ENCODE results near the gene TMPRSS6.
A peak's percentile ranks its signal among the peaks of the same experiment; 100 is the strongest.
"Not testable (repeated sequence)": the region's sequence is repeated elsewhere in the genome, so short reads cannot be mapped to it uniquely, and the experiment has no call there.

The TMPRSS6 gene

DNA sequence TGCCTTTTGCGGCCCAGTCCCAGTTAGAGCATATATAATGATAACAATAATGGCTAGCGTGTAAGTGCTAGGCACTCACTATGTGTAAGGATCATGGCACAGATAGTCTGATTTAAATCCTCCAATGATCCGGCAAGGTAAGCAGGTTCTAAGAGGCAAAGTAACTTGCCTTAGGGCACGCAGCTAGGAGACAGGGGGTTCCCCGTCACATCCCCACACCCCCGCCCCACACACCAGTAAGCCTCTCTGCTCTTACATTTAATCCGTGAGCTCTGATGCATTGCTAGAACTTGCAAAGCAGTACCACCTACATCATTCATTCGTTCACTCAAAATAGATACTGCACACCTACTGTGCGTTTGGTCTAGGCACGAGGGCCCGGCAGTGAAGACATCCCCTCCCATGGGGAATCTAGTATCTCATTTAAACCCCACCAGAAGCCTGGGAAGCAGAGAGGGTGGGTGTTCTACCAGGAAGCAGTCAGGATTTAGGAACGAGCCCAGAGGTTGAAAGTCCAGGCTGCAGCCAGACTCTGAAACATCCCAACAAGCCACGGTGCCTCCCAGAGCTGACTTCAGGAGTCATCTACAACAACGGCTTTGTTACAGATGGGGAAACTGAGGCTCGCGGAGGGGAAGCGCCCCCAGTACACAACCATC is 20.6 kb downstream of the TMPRSS6 start:
- no peak for DNase-seq (ENCODE audit: low read depth)

DNA sequence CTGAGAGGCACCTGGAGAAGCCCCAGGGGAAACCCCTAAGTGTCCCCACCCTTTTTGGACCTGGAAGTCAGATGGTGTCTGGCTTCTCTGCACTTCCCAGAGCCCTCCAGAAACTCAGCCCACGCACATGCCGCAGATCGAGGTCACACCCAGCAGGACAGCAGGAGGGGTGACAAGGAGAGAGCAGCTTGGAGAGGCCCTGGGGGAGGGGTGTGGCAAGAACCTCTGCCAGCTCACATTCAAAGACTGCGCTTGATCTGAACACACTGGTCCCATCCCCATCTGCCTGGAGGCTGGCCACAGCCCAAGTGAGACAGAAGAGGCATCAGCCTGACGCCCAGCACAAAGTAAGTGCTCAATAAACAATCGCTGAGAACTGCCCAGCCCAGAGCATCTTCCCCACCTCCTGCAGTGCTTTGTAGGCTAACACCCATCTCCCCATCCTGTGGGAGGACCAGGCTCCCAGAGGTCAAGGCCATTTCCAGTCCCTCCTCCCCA is 21.4 kb downstream of the TMPRSS6 start:
- no peak for DNase-seq (ENCODE audit: low read depth)

DNA sequence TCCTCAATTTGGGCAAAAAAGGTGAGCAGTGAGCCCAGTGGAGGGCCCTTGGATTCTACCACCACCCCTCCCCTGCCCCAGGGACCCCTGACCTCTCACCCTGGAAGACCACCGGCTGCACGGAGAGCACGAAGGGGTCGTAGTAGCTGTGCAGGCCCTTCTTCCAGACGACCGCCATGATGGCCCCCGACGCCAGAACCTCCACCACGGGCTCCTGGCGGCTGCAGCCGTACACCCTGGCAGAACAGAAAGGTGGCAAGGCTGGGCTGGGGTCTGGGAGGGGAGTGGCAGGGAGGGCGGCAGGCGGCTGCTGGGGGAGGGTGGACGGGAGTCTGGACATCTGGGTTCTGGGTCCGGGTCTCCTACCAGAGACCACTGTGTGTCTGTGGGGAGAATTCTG is 23.3 kb downstream of the TMPRSS6 start:
- no peak for DNase-seq (ENCODE audit: low read depth)

DNA sequence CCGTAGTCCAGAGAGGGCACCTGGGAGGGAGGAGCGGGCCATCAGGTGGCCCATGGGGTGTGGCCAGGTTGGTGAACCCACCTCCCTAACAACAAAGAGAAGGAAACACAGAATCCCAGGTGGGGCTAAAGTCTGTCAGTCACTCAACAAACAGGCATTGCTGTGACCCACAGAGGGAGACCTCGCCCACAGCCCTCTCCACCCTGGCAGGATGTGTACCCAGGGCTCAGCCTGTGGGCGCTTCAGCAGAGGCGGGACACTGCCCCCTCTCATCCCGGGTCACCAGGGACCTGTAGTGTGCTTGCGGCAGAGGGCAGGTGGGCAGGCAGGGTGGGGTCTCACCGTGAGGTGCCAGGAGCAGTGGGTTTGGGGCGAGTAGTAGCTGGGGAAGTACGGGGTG is 25.1 kb downstream of the TMPRSS6 start:
- no peak for DNase-seq (ENCODE audit: low read depth)

DNA sequence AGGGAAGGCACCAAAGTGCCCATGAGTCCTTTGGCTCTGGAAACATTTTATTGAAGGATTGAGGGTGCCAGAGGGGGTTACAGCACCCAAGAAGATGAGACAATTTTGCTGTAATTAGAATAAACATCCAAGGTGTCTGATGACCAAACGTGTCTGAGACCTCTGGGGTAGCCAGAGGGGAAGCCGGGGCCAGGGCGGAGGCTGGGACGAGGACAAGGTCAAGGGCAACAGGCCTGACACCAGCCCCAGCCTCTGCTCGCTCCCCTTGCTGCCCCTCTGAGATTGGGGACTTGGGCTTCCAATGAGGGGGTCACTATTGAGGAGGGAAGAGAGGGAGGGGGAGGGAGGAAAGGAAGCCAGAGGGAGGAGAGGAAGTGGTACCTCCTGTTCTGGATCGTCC is 25.6 kb downstream of the TMPRSS6 start:
- DNase-seq (ENCODE audit: low read depth), result no peak

DNA sequence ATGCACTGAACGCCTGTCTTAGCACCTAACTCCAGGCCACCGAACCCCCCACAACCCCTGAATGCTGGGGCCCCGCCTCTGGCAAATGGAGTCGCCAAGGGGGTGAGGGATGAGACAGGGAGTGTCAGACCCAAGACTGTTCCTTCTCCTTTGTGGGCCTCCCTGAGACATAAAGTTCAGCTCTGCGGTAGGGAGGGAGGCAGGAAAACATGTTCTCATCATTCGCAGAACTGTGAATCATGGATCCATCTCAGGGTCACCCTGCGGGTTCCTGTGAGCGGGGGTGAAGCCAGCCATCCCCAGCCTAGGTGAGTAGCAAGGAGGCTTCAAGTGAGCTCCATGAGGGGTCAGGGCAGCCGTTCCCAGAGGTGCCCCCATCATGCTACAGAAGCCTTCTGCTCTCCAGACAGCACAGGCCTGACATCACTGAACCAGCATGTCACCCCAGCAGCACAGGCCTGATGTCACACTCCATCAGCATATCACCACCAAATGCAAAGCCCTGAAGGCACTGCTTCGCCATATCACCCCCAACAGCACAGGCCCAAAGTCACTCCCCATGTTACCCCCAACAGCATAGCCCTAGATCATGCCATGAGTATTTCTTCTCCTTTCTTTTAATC is 27.2 kb downstream of the TMPRSS6 start:
- DNase-seq (ENCODE audit: low read depth), result no peak

DNA sequence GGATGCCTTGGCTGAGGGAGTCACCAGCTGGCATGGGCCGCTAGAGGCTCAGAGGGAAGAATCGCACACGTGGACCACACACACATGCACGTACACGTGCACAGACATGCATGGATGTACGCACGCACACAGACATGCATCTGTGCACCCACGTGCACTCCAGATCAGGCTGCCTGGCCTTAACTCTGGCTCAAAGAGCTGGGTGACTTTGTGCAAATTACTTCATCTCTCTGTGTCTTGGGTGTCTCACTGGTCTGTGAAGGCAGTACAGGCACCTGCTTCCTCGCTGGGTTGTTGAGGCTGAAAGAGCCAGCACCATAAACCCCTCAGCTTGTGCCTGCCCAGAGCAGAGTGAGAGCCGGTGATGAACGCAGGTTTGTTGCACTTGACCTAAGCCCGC is 28.7 kb downstream of the TMPRSS6 start:
- DNase-seq (ENCODE audit: low read depth), result no peak

DNA sequence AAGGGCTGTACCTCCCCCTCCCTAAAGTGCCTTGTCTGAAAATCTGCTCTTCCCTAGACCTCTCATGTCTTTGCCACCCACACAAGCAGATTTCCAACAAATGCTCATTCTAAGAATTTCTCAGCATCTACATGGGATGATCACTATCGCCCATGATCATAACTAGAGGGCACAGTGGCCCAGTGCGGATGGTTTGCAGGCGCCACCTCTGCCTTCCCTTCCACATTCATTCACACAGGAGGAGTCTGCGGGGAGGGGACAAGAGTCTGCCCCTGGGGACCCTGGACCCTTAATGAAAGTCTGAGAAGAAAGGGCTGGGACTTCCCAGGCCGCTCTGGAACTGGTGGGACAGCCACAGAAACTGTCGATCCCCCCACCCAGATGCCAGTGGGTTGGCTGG is 29.1 kb downstream of the TMPRSS6 start:
- no peak for DNase-seq (ENCODE audit: low read depth)

DNA sequence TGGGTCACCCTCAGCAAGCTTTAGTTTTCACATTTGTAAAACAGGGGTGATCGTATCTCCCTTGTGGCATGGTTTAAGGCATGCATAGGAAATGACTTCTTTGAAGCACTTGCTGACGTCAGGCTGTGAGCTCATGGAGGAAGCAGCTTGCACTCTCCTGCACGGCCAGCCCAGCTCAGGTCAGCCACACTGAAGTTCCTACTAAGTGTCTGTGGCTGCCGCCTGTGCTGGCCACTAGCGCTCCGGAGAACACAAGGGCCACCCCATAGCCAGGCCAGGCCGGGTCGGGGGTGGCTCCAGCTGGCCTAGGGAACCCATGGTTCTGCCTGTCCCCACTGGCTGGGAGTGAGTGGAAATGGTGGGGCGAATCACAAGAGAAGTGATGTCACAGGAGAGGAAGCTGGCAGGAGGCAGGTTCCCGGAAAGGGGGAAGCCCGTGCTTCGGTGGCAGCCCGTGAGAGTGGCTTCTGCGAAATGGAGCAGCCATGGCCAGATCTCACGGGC is 29.8 kb downstream of the TMPRSS6 start:
- DNase-seq (ENCODE audit: low read depth), result peak; percentile 81

DNA sequence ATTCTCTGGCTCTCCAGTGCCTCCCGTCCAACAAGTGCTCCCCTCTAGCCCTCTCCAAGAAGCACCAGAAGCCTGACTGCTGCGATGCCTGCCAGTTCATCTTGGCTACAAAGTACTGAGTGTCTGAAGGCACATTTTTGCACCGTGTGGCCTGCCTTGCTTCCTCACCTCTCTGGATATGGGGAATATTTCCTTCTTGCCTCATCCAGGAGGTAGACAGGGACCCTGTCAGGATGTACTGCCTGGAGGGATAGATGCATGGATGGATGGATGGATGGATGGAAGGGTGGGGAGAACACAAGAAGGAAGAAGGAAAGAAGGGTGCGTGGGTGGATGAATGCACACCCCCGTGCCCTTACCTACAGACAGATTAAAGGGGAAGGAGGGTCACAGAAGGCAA is 30.4 kb downstream of the TMPRSS6 start:
- DNase-seq (ENCODE audit: low read depth), result no peak

DNA sequence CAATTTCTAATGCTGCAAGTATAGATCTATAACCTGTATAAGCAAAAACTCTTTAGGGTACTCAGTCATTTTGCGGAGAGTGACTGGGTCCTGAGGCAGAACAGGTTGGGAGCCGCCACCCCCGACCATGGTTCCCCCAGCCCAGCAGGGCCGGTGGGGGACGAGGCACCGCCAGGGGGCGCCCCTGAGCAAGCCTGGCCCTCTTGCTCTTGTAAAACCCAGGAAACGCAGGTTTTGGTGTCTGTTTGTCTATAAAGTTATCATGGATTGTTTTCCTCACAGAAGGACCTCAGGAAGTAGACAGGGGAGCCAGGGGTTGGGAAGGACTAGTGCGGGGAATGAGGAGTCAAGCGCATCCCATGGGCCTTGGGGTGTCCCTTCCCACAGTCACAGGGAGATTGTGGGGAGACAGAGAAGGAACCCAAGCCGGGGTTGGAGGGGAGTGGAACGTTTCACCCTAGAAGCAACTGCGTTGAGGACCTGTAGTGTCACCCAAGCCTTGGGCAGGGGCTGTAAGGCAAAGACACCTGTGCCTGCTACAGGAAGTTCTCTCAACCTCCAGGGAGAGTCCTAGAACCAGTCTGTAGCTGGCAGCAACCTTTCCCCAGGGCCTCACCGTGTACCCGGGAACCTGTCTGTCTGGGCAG is 31.6 kb downstream of the TMPRSS6 start:
- peak; percentile 74 for DNase-seq (ENCODE audit: low read depth)

DNA sequence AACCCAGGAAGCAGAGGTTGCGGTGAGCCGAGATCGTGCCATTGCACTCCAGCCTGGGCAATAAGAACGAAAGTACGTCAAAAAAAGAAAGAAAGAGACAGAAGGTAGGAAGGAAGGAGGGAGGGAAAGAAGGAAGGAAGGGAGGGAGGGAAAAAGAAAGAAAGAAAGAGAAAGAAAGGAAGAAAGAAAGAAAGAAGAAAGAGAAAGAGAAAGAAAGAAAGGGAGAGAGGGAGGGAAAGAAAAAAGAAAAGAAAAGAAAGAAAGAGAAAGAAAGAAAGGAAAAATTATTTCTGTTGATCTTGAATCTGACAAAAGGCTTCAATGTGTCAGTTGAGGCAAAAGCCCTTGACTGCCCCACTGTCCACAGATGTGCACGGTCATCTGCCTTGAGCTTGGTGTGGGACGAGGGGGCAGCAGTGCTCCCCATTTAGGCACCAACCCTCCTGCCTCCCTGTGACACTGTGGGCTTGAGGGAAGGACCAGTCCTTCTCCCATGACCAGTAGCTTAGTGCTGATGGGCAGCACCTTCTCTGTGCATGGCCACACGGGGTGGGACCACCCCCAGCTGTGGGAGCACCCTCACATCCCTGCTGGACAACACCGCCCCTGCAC is 33.6 kb downstream of the TMPRSS6 start:
- no peak for DNase-seq (ENCODE audit: low read depth)

DNA sequence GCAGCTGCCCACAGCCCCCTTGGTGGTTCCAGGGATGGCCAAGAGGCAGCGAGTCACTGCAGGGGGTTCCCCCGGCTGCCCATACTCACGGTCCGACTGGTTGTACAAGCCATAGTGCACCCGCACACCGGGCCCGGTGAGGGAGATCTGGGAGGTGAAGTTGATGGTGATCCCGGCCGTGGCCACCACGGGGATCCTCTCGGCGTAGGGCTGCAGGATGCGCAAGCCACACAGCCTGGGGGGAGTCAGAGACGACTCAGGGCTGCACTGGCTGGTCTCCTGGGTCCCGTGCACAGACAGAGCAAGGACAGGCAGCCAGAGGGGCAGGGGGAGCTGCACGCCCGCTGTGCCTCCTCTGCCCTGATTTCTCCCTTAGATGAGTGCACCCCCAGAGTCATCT is 34.5 kb downstream of the TMPRSS6 start:
- no peak for DNase-seq (ENCODE audit: low read depth)

DNA sequence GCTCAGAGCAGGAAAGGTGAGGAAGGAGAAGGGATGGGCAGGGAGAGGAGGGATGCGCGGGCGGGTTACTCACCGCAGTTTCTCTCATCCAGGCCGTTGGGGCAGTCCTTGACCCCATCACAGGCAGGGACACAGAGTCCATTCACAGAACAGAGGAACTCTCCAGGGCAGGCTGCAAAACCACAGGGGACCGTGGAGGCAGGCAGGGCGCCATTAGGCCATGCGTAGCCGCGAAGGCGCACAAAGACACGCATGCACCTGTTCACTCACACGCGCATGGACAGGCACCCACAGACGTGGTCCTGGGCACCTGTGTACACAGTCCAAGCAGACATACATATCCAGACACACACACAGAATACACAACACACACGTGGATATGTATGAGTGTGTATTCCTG is 35.0 kb downstream of the TMPRSS6 start:
- no peak for DNase-seq (ENCODE audit: low read depth)

DNA sequence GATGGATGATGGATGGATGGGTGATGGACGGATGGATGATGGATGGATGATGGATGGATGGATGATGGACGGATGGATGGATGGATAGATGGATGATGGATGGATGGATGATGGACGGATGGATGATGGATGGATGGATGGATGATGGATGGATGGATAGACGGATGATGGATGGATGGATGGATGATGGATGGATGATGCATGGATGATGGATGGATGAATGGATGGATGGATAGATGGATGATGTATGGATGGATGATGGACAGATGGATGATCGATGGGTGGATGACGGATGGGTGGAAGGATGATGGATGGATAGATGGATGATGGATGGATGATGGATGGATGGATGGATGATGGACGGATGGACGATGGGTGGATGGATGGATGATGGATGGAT is 36.8 kb downstream of the TMPRSS6 start:
- no peak for DNase-seq (ENCODE audit: low read depth)

DNA sequence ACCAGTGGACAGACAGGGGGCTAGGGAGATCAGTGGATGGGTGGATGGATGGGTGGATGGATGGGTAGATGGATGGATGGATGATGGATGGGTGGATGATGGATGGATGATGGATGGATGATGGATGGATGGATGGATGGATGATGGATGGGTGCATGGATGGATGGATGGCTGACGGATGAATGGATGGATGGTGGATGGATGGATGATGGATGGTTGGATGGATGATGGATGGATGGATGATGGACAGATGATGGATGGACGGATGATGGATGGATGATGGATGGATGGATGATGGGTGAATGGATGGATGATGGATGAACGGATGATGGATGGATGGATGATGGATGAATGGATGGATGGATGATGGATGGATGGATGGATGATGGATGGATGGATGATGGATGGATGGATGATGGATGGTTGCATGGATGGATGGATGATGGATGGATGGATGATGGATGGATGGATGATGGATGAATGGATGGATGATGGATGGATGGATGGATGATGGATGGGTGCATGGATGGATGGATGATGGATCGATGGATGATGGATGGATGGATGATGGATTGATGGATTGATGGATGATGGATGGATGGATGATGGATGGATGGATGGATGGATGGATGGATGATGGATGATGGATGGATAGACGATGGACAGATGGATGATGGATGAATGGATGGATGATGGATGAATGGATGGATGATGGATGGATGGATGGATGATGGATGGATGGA is 37.5 kb downstream of the TMPRSS6 start:
- not testable (repeated sequence) for DNase-seq (ENCODE audit: low read depth)

DNA sequence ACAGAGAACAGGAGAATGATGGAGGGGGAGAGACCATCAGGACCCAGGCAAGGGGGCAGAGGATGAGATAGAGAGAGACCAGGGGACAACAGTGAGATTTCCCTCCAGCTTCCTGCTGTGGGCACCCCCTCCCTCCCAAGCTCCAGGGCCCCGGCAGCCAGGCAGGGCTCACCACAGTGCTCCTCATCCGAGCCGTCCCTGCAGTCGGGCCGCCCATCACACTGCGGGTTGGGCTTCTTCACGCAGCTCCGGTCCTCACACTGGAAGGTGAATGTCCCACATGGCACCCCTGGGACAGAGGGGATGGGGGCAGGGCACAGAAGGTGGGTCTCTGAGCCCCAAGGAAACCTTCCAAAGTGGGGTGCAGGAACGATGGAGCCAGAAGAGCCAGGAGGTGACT is 38.8 kb downstream of the TMPRSS6 start:
- no peak for DNase-seq (ENCODE audit: low read depth)

DNA sequence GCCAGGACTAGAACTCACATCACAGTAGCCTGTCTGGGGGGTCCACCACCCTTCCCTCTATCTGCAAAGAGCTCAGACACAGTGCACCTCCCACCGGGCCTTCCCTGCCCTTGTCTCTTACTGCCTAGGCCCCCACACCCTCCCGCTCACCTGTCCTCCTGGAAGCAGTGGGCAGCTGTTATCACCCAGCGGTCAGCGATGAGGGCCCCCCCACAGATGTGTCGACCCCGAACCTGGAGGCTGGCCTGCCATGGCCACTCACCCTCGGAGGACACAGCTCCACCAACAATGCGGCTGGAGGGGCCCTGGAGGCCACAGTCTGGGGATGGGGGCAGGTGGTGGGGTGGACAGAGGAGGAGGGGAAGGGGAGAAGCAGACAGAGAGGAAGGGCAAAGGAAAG is 39.2 kb downstream of the TMPRSS6 start:
- DNase-seq (ENCODE audit: low read depth), result no peak

DNA sequence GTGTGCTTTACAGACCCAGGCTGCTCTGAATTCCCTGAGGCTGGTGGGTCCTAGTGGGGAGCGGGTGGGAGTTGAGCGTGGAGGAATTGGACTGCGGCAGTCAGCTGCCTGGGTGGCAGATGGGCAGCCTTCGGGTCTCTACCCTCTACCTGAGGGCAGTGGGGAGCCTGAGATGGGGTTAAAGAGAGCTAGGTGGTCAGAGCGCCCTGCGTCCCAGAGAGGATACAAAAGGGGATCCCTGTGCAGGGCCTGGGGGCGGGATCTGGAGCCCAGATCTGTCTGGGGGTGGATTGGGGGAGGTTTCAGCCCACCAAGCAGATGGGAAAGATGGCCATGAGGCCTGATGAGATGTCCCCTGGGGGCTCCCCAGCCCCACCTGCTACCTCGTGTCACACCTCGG is 39.8 kb downstream of the TMPRSS6 start:
- DNase-seq (ENCODE audit: low read depth), result no peak

DNA sequence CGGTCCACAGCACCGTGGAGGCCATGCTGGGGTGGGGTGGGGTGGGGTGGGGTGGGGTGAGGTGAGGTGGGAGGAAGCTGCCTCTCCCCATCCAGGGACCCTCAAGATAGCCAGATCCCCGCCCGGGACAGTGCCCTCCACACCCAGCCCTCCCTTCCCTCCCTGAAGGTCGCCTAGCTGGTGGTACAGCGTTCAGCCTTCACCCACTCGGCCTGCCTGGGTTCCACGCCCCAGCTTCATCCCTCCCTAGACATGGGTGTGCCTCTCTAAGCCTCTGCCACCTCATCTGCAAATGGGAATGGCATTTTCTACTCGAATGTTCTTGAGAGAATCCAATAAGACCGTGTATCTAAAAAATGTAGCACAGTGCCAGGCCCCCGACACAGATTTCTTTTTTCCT is 40.2 kb downstream of the TMPRSS6 start:
- DNase-seq (ENCODE audit: low read depth), result no peak

DNA sequence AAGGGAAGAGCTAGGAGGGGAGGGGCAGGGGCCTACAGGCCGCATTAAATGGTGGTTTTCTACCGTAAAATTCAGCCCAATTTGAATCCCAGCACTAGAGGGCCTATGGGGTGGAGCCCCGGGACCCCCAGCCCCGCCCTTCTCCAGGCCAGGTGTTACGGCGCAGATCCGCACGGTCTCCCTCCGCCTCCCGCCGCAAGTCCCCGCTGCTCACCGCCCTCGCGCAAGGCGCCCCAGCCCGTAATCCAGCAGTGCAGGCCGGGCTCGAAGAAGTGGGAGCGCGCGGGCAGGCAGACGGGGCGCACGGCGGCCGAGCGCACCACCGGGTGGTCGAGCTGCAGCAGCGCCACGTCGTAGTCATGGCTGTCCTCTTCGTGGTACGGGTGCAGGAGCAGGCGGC is 40.7 kb downstream of the TMPRSS6 start:
- DNase-seq (ENCODE audit: low read depth), result no peak

DNA sequence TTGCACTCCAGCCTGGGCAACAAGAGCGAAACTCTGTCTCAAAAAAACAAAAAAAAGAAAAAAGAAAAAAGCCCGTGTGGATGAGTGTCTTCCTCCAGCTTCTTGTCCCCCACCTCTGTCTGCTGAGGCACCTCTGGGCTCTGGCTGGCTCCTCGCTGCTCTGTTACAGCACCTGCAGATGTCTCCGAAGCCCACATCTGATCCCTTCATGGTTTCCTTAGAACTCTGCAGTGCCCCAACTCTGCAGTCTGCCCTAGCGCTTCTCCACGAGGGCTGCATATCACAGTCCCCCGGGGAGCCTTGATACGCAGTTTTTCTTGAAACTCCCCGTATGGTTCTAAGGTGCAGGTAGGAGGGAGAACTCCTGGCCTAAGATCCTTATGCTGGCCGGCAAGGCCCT is 42.1 kb downstream of the TMPRSS6 start:
- DNase-seq (ENCODE audit: low read depth), result no peak
